NCI-H2081 (cell line): ENCODE data around the gene ARL3.
"Not testable (repeated sequence)": the region's sequence is repeated elsewhere in the genome, so short reads cannot be mapped to it uniquely, and the experiment has no call there.

Source experiments
- DNase-seq, 2 experiments: peaks; one replicate each; lab custom pipeline; 2025; lab: John Stamatoyannopoulos, UW

Gene ARL3

GRCh38 chr10:102702742-102703141 lies 11.5 kb downstream of the ARL3 start:
- no peak for DNase-seq

DNA sequence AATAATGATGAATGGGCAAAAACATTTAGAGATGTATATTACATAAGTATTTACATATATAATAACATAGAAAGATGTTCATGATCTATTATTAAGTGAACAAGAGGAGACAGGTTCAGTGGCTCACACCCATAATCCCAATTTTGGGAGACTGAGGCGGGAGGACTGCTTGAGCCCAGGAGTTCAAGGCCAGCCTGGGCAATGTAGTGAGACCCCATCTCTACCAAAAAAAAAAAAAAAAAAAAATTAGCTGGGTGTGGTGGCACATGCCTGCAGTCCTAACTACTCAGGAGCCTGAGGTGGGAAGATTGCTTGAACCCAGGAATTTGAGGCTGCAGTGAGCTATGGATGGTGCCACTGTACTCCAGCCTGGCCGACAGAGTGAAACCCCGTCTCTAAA lies 12.4 kb downstream of the ARL3 start:
- no peak for DNase-seq

DNA sequence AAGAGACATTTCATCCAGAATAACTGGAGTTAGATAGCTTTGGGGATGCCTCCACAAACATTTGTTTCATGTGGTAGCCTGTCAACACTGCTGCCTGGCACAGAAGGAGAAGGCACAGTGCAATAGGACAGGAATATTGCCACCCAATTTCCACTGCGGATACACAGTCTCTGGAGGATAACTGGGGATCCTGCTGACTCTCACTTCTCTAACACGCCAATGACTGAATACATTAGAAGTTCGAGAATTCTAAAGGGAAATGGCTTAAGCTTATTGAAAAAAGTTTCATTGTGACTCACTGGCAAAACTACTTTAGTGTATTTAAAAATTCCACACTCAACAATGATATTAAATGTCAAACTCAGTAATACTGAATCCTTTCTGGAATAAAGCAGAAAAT lies 12.9 kb downstream of the ARL3 start:
- no peak for DNase-seq

DNA sequence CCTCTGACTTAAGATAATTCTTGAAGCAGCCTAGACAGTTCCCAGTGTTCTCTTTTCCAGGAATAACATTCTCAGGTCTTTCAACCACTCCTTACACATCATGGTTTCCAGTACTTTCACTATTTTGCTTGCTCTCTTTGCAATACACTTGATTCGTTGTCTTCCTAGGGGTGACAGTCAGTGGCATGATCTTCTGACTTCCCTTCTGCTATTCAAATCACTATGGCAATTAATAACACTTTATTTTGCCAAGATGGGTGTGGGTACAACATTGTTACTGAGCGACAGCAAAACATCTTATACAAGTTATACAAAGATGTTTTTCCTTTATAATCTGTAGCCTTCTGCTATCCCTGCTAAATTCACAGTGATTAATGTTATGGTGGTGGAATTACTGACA lies 15.3 kb downstream of the ARL3 start:
- no peak for DNase-seq

GRCh38 chr10:102696736-102697135 lies 17.5 kb downstream of the ARL3 start:
- no peak for DNase-seq

- DNase-seq = not testable (repeated sequence)
Measured at GRCh38 chr10:102695401-102695800, 18.8 kb downstream of the ARL3 start.

DNA sequence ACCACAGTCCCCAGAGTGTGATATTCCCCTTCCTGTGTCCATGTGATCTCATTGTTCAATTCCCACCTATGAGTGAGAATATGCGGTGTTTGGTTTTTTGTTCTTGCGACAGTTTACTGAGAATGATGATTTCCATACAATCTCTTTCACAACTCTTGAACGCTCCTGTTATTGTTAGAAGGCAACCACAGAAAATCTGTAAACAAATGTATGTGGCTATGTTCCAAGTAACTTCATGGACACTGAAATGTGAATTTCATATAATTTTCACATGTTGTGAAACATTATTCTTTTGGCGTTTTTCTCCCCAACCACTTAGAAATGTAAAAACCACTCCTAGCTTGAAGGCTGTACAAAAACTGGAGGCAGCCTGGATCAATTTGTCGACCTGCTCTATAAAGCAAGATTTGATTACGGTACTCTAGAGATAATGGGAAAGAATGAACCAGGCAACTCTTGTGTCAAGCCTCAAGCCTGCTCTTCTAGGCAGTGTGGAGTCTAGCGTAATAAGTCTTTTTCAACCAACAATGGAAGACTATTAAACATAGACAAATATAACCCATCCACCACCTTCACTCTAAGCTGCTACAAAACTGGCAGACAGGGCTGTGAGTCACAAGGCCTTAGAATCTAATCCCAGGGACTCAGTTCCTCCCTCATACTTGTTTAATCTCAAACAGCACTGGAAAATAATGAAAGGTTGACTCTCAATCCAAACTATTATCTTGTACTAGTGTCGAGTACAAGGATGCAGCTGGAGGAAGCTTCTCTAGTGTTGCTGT lies 22.7 kb downstream of the ARL3 start:
- DNase-seq = no peak

DNA sequence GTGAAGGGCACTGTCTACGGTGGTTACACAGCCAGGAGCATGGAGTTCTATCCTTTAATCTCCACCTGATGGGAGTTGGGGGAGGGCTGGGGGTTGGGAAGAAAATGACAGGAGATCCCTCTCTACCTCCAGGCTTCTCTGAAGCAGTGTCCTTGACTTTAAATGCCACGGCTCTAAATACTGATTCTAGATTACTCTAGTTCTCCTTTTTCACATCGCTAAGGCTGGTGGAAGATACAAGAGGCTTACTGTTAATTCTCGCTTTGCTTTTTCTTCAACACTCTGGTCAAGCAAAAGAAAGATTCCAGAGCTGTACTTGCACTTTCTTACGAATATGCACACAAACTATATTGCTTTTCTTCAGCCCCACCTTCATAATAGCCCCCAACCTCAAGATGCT lies 30.5 kb downstream of the ARL3 start:
- no peak for DNase-seq

- DNase-seq = no peak
Measured at GRCh38 chr10:102682981-102683380, 31.2 kb downstream of the ARL3 start.

DNA sequence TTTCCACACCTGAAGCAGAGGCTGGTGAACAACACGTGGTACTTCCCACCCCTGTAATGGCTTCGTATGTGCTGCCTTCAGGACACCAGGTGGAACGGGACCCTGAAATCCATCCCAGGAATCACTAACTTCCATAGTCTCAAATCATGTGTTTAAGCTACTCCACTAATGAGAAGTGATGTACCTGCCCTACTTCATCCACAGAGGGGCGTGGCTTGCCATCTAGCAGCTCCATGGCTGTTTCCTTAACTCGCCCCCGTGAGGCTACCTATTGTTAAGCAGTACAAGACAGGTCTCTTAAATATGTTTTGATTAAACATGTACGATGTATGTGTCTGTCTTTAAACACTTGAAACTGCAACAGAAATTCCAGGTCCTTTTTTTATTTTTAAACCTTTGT lies 31.8 kb downstream of the ARL3 start:
- DNase-seq = no peak

DNA sequence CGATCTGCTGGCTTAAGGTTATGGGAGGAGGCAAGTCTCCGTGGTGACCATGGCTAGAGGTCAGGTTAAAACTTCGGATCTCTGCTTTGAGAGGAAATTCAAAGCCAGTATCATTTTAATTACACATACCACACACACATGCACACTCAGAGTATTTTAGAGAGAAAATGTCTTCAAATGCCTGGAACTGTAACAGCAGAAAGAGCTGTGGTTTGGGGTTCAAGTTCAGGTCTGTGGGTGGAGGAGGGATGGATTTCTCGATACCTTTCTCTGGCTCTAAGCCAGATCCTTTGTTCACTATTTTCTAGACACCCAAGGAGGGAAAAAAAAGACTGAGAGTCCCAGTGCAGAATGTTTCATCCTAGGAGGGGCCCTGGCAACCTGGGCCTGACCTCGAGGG lies 32.5 kb downstream of the ARL3 start:
- DNase-seq = no peak

DNA sequence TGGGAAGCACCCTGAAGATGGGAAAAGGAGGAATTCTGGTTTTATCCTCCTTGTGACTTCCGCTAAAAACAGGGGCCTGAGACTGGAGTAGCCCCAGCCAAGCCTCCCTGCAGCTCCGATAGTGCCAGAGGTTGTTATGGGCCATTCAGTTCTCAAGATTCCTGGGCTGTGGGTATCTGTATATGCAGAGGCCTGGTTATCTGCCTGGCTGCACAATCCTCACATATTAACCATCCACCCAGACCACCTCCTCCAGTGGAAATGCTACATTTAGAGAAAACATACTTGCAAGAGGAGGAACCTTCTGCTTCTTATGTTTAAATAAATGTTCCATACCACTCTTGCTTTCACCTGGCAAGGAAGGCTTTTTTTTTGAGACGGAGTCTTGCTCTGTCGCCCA lies 34.6 kb downstream of the ARL3 start:
- no peak for DNase-seq

DNA sequence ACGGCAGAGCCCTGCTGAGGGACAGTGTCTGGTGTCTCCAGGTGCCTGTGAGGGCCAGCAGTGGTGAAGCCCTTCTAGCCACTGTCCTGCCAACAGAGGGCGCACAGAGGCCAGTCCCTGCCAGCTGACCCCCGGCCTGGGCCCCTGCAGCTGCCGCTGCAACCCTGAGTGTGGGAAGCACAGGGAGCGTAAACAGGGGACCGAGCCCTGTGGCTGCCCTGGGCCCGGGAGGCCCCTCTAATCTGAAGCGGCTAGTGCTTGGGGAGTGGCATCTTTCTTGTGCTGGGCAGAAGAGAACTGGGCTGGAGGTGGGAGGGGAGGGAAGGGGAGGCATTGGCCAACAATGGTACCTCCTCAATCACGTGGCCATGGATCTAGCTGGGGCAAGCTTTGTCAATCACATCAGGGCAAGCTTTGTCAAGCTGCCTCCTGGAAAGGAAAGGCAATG lies 35.3 kb downstream of the ARL3 start:
- peak; percentile 39 to 69 for DNase-seq

GRCh38 chr10:102678068-102678400 lies 36.2 kb downstream of the ARL3 start:
- no peak for DNase-seq

DNA sequence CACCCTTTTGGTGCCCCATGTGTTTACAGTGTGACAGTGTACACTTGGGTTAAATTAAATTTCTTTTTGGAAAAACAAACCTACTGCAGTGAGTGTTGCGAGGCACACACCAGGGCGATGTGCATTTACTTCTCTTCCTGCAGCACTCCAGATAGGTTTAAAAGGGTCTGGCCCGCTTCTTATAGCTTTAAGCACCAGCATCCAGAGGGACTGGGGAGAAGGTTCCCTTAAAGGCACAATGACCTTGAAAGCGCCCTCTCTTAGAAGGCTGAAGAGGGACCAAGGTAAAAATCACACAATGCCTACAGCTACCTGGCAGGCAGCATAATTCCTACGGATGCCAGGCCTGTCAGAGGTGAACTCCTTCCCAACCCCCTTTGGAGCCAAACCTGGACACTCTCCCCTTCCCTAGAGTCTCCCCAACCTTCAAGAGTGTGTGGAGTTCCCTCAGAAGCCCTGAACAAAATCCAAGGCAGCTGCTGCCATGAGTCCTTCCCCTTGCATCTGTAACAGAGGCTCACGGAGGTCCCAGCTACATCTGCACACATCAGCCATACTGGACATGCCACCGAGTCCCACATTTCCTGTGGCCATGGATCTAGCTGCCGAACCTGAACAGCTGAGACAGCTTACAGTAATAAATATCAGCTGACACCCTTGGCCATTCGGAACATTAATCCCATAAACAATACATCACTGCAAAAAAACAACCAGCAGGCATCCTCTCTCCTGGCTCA lies 36.7 kb downstream of the ARL3 start:
- no peak for DNase-seq

DNA sequence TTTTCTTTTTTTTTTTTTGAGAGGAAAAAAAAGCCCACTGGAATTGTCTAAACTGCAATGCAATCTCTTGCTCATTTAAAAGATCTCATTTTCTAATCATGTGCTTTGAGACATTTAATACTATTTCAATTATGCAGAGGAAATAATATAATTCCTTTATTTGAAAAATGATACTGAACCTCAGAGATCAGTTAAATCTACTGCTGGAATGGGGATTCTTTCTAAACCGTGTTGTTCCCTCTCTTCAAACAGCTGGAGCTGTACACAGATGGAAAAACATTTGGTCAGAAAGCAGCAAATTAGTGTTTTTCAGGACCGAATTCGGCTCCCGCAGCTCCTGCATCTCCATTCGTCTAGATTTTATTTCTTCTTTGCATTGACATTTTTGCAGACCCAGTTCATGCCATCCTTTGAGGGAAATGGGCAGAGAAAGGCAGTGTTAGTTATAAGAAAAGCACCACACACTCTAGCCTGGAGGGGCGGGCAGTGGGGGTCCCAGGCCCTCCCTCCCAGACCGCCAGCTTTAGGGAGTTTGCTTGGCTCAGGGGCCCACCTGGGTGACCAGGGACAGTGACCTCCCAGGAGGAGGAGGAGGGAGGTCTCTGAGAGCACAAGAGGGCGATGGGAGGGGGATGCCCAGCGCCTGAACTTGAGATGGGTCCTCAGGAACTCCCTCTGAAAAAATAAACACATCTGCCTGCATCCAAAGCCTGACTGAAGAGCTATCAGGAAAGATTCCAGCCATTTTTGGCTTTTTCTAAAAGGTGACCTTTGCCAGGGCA lies 37.5 kb downstream of the ARL3 start:
- DNase-seq = no peak

DNA sequence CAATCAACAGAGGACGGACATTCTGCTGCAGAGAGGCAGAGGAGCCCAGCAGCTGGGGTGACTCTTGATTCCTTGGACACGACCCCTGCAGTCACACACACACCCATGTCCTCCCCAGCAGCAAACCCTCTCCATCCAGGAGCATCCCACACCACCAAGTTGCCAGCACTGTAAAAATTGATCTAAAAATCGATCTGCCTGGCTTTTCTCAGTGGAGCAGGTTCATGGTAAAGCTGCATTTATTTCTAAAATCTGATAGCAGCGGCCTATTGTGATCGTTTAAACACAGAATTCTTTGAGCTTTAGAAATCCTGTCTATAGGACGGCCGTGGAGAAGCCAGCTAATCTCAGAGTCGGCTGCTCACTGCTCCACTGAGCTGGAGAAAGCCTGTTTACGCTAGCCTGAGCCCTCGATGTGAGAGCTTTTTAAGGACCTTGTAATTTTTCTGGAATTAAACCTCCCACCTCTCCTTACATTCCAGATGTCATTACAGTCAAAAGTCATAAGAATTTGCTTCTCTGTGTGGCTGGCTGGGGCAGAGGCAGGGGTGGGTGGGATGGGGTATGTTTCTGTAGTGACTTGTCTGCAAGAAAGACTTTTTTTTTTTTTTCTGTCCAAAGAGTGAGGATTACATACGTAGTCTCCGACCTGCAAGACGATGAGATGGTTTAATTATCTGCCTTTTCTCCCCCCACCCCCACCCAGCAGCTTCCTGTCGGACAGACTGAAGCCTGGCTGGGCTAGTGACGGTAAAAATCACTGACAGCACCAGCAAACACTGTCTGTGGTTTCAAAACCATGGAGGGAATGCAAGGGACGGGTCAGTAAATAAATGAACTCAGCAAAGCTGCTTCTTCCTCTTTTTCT lies 38.3 kb downstream of the ARL3 start:
- DNase-seq = no peak

DNA sequence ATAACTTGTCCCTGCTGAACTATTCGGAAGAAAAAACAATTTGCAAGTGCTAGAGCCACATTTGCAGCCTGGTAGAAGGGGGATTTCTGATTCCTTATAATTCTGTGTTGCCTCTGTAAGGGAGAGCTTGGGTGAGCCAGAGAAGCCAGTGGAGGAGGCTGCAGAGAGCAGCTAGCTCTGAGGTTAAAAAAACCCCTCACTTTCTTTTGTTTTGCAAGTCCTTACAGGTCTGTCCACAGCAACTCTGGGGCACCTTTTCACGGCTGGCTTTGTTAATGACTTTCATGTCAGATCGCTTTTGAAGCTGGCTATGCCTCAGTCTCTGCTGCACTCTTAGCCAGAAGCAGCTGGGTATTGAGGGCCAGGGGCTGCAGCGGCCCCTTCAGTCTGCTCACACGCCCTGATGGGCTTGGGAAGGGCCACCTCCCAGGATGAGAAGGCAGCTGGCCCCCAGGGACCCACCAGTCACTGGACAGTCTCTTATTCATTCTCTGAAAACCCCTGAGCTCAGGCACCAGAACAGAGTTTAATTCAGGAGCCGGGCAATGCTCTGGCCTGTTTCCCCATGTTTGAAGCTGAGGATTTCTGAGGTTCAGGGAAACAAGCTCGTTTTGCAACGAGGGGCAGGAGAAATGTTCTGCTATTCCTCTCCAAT lies 39.1 kb downstream of the ARL3 start:
- no peak for DNase-seq

GRCh38 chr10:102674566-102674965 lies 39.6 kb downstream of the ARL3 start:
- DNase-seq = no peak

DNA sequence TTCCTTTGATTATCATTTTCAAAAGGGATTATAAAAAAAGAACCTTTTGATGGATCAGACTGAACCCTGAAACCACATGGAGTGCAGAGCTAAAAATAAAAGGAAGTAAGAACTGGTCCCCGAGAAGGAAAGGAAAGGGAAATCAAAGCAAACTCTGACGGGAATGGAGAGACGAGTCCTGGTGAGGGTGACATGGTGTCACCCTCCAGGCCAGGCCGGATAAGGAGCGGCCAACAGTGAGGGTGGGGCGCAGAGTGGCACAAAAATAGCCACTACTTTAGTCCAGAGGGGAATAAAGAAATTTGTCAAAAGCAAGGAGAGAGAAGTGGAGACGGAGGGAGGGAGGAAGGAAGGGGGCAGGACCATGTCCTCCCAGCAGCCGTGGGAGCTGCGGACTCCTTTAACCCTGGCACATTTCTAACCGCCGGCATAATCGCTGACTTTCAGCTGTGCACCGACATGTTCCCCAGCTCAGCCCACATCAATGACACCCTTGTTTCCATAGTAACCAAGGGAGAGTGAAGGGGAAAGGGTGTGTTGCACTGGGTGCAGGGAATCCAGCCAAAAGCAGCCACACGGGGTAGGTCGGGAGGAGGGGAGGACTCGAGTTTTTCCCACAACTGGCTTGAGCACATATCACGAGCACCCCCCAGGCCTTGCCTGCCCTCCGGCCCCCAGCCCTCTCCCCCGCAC lies 40.2 kb downstream of the ARL3 start:
- peak in 1 of 2 experiments; percentile 12 for DNase-seq
